ENCODE results near the gene LBX1.

DNA sequence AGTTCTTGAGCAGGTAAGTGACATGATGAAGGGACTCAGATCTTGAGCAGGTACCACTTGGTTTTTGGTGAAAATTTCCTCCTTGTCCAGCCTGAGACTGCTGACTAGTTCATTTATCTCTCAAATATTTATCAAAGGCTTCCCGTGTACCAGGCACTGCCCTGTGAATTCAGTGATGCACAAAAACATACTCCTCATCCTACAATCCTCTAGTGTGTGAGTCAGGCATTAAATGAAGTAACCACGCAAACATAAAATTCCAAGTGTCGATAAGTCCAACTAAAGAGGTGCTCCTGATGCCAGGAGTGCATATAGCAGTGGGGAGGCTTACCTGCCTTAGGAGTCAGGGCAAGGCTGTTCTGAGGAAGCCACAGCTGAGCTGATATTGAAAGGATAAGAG lies 41.5 kb upstream of the LBX1 start:
- TF ChIP-seq, protein P1, sequence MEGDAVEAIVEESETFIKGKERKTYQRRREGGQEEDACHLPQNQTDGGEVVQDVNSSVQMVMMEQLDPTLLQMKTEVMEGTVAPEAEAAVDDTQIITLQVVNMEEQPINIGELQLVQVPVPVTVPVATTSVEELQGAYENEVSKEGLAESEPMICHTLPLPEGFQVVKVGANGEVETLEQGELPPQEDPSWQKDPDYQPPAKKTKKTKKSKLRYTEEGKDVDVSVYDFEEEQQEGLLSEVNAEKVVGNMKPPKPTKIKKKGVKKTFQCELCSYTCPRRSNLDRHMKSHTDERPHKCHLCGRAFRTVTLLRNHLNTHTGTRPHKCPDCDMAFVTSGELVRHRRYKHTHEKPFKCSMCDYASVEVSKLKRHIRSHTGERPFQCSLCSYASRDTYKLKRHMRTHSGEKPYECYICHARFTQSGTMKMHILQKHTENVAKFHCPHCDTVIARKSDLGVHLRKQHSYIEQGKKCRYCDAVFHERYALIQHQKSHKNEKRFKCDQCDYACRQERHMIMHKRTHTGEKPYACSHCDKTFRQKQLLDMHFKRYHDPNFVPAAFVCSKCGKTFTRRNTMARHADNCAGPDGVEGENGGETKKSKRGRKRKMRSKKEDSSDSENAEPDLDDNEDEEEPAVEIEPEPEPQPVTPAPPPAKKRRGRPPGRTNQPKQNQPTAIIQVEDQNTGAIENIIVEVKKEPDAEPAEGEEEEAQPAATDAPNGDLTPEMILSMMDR (IDR thresholded peaks at IDR 0.05): no peak
- no peak for TF ChIP-seq POLR2A (IDR thresholded peaks at IDR 0.05)

All from uterus (tissue), 2 donors.